Measurements from ENCODE around the gene LMLN.
A peak's percentile ranks its signal among the peaks of the same experiment; 100 is the strongest.
"Not testable (repeated sequence)": the region's sequence is repeated elsewhere in the genome, so short reads cannot be mapped to it uniquely, and the experiment has no call there.

Gene LMLN

DNA sequence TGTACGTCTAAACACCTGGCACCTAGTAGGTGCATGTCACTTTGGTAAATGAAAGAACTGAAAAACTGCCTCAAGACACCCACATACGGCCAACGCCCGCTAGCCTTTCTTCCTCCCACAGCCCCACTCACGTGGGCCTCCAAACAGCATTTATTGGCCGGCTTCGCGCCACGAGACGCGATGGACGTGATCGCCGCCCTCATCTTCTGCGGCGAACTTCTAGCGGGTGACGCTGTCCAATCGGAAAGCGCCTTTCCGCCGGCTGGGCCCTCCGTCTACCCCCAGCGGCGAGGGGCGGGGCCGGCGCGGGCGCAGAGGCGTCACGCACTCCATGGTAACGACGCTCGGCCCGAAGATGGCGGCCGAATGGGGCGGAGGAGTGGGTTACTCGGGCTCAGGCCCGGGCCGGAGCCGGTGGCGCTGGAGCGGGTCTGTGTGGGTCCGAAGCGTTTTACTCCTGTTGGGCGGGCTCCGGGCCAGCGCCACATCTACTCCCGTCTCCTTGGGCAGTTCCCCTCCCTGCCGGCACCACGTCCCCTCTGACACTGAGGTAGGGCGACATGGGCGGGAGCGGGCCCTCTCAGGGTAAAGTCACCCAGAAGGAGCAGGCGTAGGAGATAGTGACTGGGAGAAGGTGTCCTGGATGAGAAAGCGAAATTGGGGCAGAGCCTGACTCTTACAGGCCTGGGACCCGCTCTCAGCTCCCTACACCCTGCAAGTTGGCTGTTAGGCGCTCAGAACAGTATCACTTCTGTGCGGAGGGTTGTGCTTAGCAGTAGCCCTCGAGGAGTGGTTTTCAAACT lies at the start of gene LMLN:
TSS of gene LMLN (plus strand) at position 327 of the 803 bp plus-strand sequence. CDS start at position 356, 29 bp downstream.
- H3K27me3 Mint-ChIP-seq: no peaks in the 10 kb centered on the region
- peak within 1 kb of the TSS; percentile 92 for H3K27ac Mint-ChIP-seq
- H3K4me1 Mint-ChIP-seq (ENCODE audit: low read depth): peaks cover 71% of the 10 kb centered on the region
- peak within 1 kb of the TSS; percentile 98 for H3K4me3 Mint-ChIP-seq
- no peaks in the 10 kb centered on the region for H3K9me3 Mint-ChIP-seq
- intact Hi-C loops (cut with micrococcal nuclease): loop anchor here (1.0 to 10.0 kb wide), 2 partner anchors 10 to 125 kb away; partner anchors contain the start of gene RPL35A
- peaks cover 42% of the 10 kb centered on the region for H3K36me3 Mint-ChIP-seq (ENCODE audit: low read depth)

DNA sequence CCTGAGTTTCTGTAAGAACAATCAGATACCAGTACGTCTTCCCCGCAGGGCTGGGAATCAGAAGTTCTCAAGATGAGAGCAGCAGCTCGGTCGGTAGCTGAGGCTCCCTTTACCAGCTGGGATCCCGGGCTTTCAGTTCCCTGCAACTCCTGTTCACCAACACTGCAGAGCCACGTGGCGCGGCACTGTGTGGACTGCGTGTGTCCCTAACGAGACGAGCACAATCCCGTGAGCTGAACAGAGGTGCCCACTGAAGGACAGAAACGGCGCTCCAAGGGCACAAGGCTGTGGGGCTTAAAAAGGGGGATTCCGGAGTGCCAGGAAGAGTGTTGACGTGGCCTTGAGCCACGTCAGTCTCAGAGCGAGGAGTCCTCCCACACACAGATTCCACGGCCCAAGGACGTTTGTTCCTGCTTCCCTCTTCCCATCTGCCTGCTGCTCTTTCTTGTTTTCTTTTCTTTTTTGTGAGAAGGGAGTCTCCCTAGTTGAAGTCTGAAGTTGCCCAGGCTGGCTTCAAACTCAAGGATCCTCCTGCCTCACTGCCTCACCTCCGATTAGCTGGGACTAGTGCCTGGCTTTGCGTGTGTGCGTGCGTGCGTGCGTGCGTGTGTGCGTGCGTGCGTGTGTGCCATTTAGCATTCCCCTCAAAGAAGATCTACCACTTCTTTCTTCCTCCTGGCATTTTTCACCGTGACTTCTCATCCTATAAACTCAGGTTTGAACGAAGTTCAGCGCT lies 47.1 kb upstream of the LMLN start:
- Mint-ChIP-seq H3K27ac (peak overlapping the region; percentile 68), H3K4me3 (peak overlapping the region; percentile 27), H3K36me3 (ENCODE audit: low read depth) (peaks cover 21% of the 10 kb centered on the region), H3K9me3 (no peaks in the 10 kb centered on the region), H3K27me3 (no peaks in the 10 kb centered on the region), H3K4me1 (ENCODE audit: low read depth) (peaks cover 30% of the 10 kb centered on the region)
- intact Hi-C loops (cut with micrococcal nuclease): no loop called here

DNA sequence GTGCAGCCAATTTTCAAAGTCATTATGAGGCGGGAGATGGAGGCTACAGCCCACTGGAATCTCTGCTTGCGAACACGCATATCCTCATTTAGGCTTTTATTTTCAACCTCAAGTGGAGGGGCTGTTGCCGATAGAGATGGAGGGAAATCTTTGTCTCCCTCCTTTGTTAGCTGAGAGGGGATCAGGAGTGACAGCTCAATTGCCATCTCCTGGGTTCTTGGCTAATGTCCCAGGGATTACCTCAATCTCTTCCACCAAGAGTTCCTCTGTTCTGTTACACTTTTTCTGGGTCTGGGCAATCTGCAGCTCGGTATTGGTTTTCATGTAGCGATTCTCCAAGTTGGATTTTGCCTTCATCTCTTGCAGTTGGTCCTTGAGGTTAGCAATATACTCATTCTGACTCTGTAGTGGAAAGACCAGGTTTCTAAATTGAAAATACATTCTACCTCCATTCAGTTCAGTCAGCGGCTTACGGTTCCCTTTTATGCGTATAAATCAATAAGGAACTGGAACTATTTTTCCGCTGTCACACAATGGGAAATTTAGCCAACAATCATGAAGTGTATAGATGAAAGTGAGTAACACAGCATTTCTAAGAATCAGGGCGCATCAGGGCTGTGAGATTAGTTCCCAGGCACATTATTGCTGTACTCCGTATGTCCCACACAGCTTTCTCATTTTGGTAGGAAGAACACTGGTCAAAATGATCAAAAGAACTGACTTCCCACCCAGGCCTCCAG lies 46.2 kb upstream of the LMLN start:
- Mint-ChIP-seq H3K4me3 (no peak overlapping the region), H3K4me1 (ENCODE audit: low read depth) (peaks cover 30% of the 10 kb centered on the region), H3K9me3 (no peaks in the 10 kb centered on the region), H3K27ac (peak overlapping the region; percentile 68), H3K36me3 (ENCODE audit: low read depth) (peaks cover 14% of the 10 kb centered on the region), H3K27me3 (no peaks in the 10 kb centered on the region)
- intact Hi-C loops (cut with micrococcal nuclease): no loop called here

DNA sequence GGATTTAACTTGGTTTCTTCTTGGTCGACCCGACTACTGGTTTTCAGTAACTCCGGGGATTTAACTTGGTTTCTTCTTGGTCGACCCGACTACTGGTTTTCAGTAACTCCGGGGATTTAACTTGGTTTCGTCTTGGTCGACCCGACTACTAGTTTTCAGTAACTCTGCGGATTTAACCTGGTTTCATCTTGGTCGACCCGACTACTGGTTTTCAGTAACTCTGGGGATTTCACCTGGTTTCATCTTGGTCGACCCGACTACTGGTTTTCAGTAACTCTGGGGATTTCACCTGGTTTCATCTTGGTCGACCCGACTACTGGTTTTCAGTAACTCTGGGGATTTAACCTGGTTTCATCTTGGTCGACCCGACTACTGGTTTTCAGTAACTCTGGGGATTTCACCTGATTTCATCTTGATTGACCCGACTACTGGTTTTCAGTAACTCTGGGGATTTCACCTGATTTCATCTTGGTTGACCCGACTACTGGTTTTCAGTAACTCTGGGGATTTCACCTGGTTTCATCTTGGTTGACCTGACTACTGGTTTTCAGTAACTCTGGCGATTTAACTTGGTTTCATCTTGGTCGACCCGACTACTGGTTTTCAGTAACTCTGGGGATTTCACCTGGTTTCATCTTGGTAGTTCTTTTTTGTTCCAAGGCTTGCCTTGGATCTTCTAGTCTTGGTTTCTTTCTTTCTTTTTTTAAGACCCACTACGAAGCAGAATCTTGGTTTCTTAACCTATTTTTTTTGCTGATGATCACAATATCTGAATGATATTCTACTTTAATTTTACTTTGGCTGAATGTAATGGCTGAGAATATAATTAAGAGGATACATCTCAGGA lies 38.4 kb upstream of the LMLN start:
- H3K27me3 Mint-ChIP-seq; H3K27ac Mint-ChIP-seq; H3K4me1 Mint-ChIP-seq (ENCODE audit: low read depth); intact Hi-C loops (cut with micrococcal nuclease); H3K9me3 Mint-ChIP-seq; H3K4me3 Mint-ChIP-seq: not testable (repeated sequence)
- H3K36me3 Mint-ChIP-seq (ENCODE audit: low read depth): peaks cover 34% of the 10 kb centered on the region

- H3K4me1 Mint-ChIP-seq (ENCODE audit: low read depth): no peaks in the 10 kb centered on the region
- H3K36me3 Mint-ChIP-seq (ENCODE audit: low read depth): peaks cover 82% of the 10 kb centered on the region
- intact Hi-C loops (cut with micrococcal nuclease): no loop called here
- no peaks in the 10 kb centered on the region for H3K27me3 Mint-ChIP-seq
- H3K4me3 Mint-ChIP-seq: no peak overlapping the region
- H3K27ac Mint-ChIP-seq: no peak overlapping the region
- H3K9me3 Mint-ChIP-seq: no peaks in the 10 kb centered on the region
Measured at GRCh38 chr3:197926418-197926817, 33.6 kb upstream of the LMLN start.

DNA sequence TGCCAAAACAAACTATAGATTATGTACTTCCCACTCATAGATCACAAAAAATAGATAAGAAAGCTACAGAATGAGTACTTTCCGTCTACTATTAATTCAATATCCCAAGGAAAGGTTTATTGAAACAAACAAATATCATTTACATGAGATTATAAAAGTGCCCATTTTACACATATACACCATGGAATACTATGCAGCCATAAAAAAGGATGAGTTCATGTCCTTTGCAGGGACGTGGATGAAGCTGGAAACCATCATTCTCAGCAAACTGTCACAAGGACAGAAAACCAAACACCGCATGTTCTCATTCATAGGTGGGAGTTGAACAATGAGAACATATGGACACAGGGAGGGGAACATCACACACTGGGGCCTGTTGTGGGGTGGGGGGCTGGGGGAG lies 32.4 kb upstream of the LMLN start:
- intact Hi-C loops (cut with micrococcal nuclease); H3K27ac Mint-ChIP-seq; H3K4me1 Mint-ChIP-seq (ENCODE audit: low read depth); H3K4me3 Mint-ChIP-seq; H3K27me3 Mint-ChIP-seq; H3K9me3 Mint-ChIP-seq: not testable (repeated sequence)
- peaks cover 80% of the 10 kb centered on the region for H3K36me3 Mint-ChIP-seq (ENCODE audit: low read depth)

- H3K9me3 Mint-ChIP-seq: no peaks in the 10 kb centered on the region
- intact Hi-C loops (cut with micrococcal nuclease): no loop called here
- H3K36me3 Mint-ChIP-seq (ENCODE audit: low read depth): peaks cover 45% of the 10 kb centered on the region
- H3K4me1 Mint-ChIP-seq (ENCODE audit: low read depth): no peaks in the 10 kb centered on the region
- H3K27ac Mint-ChIP-seq: no peak overlapping the region
- H3K4me3 Mint-ChIP-seq: no peak overlapping the region
- H3K27me3 Mint-ChIP-seq: no peaks in the 10 kb centered on the region
Measured at GRCh38 chr3:197936819-197937384, 23.1 kb upstream of the LMLN start.

- no peaks in the 10 kb centered on the region for H3K4me1 Mint-ChIP-seq (ENCODE audit: low read depth)
- no peaks in the 10 kb centered on the region for H3K27me3 Mint-ChIP-seq
- H3K27ac Mint-ChIP-seq: no peak overlapping the region
- intact Hi-C loops (cut with micrococcal nuclease): loop anchor here (10.0 kb wide), 1 partner anchor 56 kb away; no protein-coding TSS in a partner anchor
- no peak overlapping the region for H3K4me3 Mint-ChIP-seq
- H3K36me3 Mint-ChIP-seq (ENCODE audit: low read depth): peaks cover 42% of the 10 kb centered on the region
- no peaks in the 10 kb centered on the region for H3K9me3 Mint-ChIP-seq
Measured at GRCh38 chr3:197940745-197941384, 19.2 kb upstream of the LMLN start.

- intact Hi-C loops (cut with micrococcal nuclease): loop anchor here (2.0 to 10.0 kb wide), 2 partner anchors 36 to 58 kb away; no protein-coding TSS in a partner anchor
- Mint-ChIP-seq H3K27ac (no peak overlapping the region), H3K36me3 (ENCODE audit: low read depth) (peaks cover 33% of the 10 kb centered on the region), H3K4me1 (ENCODE audit: low read depth) (no peaks in the 10 kb centered on the region), H3K9me3 (no peaks in the 10 kb centered on the region), H3K27me3 (peaks cover 1% of the 10 kb centered on the region), H3K4me3 (no peak overlapping the region)
Measured at GRCh38 chr3:197942956-197943556, 17.0 kb upstream of the LMLN start.

- H3K4me1 Mint-ChIP-seq (ENCODE audit: low read depth): peaks cover 39% of the 10 kb centered on the region
- H3K27ac Mint-ChIP-seq: peak overlapping the region; percentile 94
- H3K4me3 Mint-ChIP-seq: peak overlapping the region; percentile 99
- intact Hi-C loops (cut with micrococcal nuclease): loop anchor here (10.0 kb wide), 1 partner anchor 64 kb away; no protein-coding TSS in a partner anchor
- H3K9me3 Mint-ChIP-seq: no peaks in the 10 kb centered on the region
- H3K36me3 Mint-ChIP-seq (ENCODE audit: low read depth): peaks cover 52% of the 10 kb centered on the region
- peaks cover 1% of the 10 kb centered on the region for H3K27me3 Mint-ChIP-seq
Measured at GRCh38 chr3:197949191-197949777, 10.7 kb upstream of the LMLN start.

DNA sequence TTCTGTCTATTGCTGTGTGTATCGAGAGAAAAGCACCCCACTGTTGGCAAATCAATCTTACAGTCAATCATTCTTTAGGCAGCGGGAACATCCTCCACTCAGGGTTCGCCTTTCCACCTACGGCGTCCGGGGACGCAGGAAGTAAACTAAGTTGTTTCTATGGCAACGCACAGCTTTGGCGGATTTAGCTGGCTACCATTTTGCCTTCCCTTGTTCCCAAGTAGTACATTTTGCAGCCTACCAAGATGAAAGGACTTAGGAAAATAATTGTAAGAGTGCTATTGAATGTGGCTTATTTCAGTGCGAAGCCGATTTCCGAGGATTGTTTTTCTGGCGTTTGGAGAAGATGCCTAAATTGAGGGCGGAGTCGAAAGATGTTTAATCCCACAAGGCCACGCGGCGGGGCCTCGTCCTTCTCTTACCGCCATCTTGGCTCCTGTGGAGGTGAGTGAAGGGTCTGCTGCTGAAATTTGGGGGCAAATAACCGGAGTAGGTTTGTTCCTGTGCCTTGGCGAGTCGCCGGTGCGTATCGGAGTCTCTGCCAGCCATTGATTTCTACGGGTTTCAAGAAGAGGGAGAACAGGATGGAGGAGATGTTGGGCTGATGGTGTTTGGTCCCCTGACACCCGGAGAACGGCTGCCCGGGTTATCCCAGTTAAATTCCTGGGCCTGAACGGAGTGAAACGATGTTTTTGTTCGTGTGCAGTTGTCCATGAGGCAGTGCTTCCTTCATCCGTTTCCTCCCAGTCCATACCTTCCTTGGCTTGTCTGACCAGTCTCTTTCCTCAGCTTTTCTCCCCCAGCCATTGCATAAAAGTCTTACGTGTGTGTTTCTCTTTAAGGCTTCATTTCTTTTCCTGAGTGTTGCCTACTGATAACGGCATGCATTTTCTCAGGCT lies 10.0 kb upstream of the LMLN start, which contains the start of gene RPL35A:
TSS of gene RPL35A (plus strand) at position 413 of the 899 bp plus-strand sequence. CDS start 778 bp downstream, outside the sequence.
- intact Hi-C loops (cut with micrococcal nuclease): loop anchor here (1.0 to 10.0 kb wide), 2 partner anchors 10 to 65 kb away; partner anchors contain the start of gene LMLN
- H3K4me3 Mint-ChIP-seq: peak within 1 kb of the TSS; percentile 99
- H3K27me3 Mint-ChIP-seq: peaks cover 1% of the 10 kb centered on the region
- H3K36me3 Mint-ChIP-seq (ENCODE audit: low read depth): peaks cover 55% of the 10 kb centered on the region
- H3K9me3 Mint-ChIP-seq: no peaks in the 10 kb centered on the region
- H3K27ac Mint-ChIP-seq: peak within 1 kb of the TSS; percentile 94
- H3K4me1 Mint-ChIP-seq (ENCODE audit: low read depth): peaks cover 40% of the 10 kb centered on the region
